ENCODE results near the gene OCLN.
"Not testable (repeated sequence)": the region's sequence is repeated elsewhere in the genome, so short reads cannot be mapped to it uniquely, and the experiment has no call there.

The OCLN gene

DNA sequence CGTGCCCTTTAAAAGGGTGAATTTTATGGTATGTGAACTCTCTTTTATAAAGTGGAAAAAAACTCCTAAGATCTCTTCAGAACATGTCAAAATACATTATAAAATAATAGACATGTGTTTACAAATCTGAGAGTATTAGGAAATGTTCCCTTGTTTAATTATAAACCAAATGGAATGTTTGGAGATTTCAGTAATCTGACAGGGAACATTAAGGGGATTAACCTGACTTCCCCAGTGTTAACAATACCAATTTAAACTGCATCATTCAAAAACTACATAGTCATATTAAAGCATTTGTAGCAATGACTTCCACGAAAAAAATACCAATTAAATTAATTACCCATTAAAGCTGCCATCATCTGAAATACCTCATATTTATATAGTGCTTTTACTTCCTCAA is 1.6 kb upstream of the OCLN start:
- no peak for DNase-seq (ENCODE audit: low spot score)

DNA sequence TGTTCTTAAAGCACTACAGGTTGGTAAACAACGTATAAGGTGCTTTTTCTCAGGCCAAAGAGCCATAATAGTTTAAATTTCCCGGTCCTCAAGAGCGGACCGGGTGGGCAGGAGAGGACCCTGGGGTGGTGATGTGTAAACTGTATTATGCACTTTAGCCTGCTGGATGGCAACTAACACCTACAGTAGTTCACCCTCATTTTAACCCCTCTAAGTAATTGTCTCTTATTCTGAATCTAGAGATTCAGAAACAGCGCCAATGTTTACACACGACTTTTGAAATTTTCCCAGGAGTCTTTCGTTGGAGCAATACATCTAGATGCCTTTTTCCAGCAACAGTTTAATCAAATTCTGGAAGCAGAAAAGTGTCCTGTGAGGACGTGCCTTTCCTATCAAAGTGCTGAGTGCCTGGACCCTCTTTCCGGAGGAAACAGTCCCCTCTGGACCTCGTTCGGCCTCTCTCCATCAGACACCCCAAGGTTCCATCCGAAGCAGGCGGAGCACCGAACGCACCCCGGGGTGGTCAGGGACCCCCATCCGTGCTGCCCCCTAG is 676 bp upstream of the OCLN start:
- DNase-seq (ENCODE audit: low spot score) = no peak

DNA sequence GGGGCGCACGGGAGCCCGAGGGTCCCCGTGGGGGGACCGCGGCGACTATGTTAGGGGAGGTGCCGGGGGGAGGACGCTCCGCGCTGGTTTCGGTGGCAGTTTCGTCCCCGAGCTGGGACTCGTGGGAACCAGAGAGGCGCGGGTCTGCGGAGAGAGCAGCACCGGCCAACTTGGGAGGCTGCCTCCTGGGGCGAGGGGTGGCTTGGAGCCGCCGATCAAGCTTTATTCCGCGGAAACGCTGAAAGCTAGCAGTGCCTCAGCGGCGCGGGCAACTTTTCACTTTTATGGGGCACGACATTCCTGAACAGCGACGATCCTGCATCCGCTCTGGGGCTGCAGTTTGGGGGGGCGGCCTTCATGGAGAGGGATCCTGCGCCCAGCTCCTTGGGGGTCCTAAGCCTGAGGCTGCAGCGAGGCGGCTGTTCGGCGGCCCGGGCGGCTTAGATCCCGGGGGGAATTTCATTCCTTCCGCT is 369 bp downstream of the OCLN start:
- peak; percentile 36 for DNase-seq (ENCODE audit: low spot score)

DNA sequence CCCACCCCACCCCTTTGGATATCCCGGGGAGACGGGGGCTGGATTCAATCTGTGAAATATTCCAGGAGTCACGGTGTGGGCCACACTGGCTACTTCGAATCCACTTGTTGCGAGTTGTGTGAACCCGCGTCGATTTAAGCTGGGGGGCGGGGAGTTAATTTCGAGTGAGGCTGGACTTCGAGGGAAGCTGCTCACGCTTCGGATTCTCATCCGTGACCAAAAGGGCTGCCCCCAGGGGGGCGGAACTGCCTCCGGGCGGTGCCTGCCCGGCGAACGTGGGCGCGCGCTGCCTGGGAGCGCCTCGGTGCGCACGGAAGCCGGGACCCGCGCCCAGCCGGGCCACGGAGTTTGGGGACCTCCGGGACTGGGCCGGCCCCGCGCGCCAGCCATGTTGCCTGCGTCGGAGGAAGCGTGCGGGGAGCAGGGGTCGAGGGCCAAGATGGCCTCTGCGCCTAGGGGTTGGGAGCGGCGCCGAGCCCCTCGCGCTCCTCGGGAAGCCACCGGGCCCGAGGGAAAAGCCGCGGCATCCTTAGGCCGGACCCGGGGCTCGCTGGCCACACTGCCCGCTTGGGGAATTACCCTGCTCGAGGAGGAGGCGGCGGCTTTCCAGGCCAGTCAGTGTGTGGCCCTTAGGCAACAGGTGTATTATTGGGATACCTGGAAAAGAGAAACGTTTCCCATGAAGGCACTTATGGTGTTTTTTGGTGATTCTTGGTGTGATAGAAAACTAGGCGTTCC is 975 bp downstream of the OCLN start:
- DNase-seq (ENCODE audit: low spot score) = peak; percentile 50

DNA sequence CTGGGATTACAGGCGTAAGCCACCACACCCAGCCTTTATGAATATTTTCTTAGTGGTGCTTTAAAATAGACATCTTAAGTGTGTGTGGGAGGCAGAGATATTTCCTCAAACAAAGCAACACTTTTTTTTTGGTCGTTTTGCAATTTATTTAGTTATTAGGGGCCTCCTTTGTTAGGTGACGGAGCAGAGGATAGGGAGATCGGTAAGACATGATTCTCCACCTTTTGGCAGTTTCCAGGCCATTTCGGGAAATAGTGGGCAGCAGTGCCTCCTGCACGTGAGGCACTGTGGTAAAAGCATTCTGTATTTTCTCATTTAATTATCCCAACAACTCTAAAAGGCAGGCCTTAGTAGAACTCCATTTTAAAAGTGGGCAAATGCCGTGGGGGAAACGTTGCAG is 1.9 kb downstream of the OCLN start:
- DNase-seq (ENCODE audit: low spot score) = no peak

DNA sequence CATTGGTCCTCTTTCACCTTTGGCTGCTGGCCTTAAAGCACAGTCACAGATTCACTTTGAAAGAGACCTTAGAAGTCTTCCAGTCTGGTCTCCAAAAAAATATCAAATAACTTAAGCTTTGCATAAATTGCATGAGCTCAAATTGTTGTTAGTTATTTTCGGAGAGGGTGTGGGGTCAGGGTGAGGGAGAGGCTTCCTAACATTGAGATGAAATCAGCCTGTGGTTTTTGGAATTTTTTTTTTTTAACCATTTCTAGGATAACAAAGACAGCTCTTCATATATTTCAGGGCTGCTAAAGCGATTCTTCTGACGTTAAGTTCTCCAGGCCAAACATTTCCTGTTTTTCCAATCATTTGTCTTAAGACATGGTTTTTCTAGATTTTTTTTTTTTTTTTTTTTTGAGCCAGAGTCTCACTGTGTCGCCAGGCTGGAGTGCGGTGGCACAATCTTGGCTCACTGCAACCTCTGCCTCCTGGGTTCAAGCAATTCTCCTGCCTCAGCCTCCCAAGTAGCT is 4.5 kb downstream of the OCLN start:
- DNase-seq (ENCODE audit: low spot score) = peak; percentile 17

DNA sequence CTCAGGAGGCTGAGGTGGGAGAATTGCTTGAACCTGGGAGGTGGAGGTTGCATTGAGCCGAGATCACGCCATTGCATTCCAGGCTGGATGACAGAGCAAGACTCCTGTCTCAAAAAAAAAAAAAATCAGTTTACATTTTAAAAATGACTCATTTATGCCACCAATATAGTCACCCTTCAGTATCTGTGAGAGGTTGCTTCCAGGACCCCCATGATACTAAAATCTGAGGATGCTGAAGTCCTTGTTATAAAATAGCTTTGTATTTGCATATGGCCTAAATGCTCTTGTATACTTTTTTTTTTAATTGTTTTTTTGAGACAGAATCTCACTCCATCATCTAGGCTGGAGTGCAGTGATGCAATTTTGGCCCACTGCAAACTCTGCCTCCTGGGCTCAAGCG is 5.8 kb downstream of the OCLN start:
- DNase-seq (ENCODE audit: low spot score) = no peak

DNA sequence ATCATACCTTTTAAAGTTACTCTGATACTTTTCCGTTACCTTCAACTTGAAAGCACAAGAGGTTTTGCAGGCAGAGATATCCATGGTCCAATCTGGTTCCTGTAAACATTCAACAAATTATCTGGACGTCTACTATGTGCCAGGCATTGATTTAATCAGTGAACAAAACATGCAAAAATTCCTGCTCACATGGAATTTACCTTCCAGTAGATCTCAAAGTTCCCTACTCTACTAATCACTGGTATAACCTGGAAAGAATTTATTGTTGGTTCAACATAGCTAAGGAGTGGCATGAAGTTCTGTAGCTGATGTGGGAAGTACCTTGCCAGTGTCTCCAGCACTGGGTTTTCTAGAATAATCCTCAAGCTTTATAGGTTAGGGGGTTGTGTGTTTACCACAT is 9.8 kb downstream of the OCLN start:
- no peak for DNase-seq (ENCODE audit: low spot score)

DNA sequence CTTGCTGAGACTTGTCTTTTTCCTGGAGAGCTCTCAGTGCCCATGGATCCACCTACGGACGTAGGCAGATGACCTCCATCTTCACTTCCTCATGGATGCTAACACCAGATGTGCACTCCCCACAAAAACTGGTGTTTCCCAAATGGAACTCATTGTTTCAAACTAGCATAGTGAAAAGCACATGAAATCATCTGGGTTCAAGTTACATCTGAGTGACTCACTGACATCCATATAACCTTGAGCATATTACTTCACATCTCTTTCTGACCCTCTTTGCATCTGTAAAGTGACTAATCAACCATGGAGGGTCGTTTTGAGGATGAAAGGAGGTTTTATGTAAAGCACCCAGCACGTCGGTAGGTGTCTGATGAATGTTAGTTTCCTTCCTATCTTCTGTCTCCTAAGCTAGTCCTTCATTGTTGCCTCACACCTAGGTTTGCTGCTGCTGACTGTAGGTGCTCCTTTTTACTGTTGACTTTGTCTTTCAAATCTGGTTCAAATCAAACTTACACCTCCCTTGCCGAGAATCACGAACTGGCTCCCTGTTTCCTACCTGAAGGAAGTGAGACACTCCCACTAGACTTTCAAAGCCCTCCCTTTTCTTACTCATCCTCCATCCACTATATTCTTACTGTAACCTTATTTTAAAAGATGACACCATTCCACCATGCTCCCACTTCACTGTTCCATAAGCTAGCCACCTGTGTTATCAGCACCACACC is 10.3 kb downstream of the OCLN start:
- DNase-seq (ENCODE audit: low spot score) = no peak

DNA sequence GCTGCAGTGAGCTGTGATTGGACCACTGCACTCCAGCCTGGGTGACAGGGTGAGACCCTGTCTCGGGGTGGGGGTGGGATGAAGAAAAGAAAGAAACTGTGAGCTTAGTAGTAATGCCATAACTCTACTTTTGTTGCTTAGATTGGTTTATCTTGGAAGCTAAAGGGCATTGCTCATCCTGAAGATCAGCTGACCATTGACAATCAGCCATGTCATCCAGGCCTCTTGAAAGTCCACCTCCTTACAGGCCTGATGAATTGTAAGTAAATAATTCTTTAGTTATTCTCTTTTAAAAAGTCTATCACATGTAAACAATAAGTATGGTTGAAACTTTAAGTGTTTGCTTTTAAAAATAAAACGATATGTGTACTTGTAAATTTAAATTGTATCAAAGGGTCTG is 11.4 kb downstream of the OCLN start:
- DNase-seq (ENCODE audit: low spot score) = no peak

DNA sequence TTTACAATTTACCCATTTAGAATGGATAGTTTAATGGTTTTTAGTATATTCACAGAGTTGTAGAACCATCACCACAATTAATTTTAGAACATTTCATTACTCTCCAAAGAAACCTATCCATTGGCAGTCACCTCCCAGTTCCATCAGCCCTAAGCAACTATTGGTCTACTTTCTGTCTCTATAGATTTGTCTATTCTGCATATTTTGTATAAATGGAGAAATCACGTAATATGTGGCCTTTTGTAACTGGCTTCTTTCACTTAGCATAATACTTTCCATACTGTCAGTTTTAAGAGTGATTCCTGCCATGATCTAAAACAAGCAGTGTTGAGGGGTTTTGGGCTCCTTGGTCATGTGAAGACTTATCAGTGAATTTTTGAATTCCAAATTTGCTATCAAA is 12.7 kb downstream of the OCLN start:
- DNase-seq (ENCODE audit: low spot score) = no peak

DNA sequence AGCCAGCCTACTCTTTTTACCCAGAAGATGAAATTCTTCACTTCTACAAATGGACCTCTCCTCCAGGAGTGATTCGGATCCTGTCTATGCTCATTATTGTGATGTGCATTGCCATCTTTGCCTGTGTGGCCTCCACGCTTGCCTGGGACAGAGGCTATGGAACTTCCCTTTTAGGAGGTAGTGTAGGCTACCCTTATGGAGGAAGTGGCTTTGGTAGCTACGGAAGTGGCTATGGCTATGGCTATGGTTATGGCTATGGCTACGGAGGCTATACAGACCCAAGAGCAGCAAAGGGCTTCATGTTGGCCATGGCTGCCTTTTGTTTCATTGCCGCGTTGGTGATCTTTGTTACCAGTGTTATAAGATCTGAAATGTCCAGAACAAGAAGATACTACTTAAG is 16.6 kb downstream of the OCLN start:
- no peak for DNase-seq (ENCODE audit: low spot score)

DNA sequence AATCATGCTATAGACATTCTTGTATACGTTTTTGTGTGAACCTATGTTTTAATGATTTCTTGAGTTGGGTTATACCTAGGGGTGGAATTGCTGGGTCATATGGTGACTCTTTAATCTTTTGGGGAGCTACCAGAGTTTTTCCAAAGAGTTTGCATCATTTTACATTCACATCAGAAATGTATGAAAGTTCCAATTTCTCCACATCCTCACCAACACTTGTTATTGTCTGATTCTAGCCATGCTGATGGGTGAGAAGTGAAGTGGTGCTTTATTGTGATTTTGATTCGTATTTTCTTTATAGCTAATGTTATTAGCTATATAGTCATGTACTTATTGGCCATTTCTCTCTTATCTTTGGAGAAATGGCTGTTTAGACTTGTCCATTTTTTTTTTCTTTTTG is 18.1 kb downstream of the OCLN start:
- DNase-seq (ENCODE audit: low spot score) = no peak

DNA sequence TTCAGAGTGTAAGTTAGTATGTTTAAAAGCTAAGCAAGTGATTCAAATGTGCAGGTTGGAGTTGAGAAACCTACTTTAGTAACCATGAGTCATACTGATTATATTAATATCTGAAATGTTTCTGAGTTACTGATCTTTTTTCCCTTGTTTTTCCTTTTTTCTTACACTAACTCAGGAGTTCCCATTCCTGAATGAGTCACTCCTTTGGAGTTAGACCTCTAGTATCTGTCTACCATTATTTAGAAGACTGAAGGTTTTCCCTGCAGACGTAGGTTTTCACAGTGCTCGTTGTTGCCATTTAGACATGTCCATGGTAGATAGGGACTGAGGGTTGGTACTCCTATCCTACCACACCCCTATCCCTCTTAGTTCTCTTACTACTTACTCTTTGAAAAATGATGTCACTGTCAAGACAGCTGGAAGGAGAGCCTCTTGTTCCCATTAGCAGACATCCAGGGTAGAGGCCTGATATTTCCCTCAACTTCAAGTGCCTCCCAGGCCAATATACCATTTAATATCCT is 20.2 kb downstream of the OCLN start:
- peak; percentile 46 for DNase-seq (ENCODE audit: low spot score)

DNA sequence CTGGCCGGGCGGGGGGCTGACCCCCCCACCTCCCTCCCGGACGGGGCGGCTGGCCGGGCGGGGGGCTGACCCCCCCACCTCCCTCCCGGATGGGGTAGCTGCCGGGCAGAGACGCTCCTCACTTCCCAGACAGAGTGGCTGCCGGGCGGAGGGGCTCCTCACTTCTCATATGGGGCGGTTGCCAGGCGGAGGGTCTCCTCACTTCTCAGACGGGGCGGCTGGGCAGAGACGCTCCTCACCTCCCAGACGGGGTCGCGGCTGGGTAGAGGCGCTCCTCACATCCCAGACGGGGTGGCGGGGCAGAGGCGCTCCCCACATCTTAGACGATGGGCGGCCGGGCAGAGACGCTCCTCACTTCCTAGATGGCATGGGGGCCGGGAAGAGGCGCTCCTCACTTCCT is 23.0 kb downstream of the OCLN start:
- DNase-seq (ENCODE audit: low spot score) = not testable (repeated sequence)

DNA sequence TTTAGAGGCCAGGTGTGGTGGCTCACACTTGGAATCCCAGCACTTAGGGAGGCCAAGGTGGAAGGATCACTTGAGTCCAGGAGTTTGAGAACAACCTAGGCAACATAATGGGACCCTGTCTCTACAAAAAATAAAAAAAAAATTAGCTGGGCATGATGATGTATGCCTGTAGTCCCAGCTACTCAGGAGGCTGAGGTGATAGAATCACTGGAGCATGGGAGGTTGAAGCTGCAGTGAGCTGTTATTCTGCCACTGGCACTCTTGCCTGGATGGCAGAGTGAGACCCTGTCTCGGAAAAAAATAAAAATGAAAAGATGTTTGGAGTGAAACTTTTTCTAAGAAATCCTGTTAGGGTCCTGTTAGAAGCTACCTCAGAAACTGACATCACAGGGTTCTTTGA is 24.2 kb downstream of the OCLN start:
- DNase-seq (ENCODE audit: low spot score) = no peak

DNA sequence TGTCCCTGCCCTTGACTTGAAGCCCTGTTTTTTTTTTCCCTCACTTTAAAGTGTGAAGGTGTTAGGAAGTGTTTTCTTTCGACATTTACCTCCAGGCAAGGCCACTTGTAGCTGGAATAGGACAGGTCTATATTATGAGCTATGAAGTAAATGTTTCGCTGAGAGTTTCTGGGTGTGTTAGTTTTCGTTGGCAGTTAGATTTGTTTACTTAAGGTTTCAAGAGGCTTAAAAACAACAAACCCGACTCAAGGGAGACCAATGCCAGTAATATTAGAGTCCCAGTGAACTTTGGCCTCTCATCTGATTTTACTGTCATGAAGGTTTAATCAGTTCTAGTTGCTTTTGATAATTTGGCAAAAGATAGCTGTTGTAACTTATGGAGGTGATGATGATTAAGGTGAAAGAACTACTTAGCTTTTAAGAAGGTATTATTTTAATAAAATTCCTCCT is 25.2 kb downstream of the OCLN start:
- peak; percentile 19 for DNase-seq (ENCODE audit: low spot score)

DNA sequence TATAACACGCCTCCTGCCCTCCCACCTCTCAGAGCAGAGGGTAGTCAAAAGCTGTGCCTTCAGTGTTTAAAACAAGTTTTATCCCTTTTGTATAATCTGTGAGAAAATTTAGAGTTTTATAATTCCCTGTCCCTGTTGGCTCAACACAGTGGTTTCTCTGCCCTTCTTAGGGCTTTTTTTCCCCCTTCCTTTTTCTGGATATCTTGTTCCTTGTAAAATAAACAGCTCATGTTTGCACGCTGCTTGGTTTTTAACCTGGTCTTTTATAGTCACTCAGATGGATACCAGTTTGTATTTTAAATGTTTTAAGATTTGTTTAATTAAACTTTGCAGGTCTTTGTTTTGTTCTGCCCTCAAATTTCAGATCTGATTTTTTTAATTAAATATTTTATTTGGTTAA is 26.7 kb downstream of the OCLN start:
- DNase-seq (ENCODE audit: low spot score) = no peak

DNA sequence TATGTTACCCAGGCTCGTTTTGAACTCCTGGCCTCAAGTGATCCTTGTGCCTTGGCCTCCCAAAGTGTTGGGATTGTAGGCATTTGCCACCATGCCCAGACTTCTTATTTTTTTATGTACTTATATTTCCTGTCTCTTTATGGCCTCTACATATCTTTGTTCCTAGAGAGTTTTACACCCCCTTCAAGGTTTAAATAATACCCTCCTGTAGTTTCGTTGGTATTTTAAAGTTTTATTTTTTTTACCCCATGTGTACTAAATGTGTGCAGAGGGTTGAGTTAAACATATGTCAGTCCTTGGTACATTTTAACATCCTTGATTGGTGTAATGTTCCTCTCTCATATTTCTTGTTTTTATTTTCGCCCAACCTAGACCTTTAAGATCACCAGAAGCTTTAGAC is 29.4 kb downstream of the OCLN start:
- no peak for DNase-seq (ENCODE audit: low spot score)

DNA sequence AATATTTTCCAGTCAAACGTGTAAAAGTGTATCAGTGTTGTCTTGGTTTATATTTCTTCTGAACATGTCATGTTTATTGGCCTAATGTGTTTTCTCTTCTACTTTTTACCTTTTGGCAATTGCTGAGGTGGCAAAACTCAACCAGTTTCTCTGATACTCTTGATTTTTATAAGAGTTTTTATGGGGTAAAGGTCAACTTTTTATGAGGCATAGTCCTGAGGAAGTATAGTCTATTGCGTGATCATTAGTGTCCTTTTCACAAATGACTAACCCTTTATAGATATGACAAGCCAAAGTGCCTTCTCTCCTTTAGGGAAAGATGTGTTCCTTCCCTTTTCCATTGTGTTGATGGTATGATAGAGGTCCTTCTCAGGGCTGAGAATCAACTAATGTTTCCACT is 32.9 kb downstream of the OCLN start:
- DNase-seq (ENCODE audit: low spot score) = no peak

DNA sequence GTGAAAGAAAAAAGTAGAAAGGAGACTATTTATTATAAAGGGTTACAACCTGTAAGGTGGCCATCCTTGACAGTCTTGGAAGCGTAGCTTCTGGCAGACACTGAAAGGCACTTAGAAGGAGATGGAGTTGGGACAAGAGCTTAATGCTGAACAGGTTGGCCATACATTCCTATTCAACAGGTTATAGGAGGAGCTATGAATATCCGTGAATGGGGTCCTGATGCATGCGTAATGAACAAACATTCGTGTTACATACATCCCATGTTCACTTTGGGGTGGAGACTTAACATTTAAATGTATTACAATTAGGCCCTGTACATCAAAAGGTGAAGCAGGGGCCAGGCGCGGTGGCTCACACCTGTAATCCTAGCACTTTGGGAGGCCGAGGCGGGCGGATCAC is 34.1 kb downstream of the OCLN start:
- no peak for DNase-seq (ENCODE audit: low spot score)

DNA sequence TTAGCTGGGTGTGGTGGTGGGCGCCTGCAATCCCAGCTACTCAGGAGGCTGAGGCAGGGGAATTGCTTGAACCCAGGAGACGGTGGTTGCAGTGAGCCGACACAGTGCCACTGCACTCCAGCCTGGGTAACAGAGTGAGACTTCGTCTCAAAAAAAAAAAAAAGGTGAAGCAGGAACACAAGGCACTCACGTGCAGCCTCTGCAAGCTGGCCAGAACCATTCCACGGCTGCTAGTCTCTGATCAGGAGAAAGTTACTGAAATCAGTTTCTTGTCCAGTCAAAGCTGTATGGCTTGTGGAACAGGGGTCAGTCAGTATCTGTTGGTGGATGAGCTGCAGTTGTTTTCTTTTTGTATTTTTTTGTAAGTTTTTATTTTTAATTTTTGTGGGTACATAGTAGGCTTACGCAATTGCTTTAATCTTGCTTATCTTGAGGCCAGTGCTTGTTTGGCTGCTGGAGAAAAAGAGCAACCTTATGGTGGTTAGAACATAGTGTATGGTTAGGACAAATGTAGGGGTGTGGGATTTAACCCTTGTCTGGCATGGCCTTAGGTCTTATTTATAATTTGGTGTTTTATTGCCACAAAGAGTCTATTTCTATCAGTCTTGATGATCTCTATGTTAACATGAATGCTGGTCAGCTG is 34.7 kb downstream of the OCLN start:
- no peak for DNase-seq (ENCODE audit: low spot score)

All from hepatic stellate cell (primary cell).